Femur (tissue), 1 donor: ENCODE measurements around the gene MAN1C1.

Experiments
- DNase-seq: peaks from one replicate; pipeline ENCODE4 v3.0.0-alpha.2; 2017

The MAN1C1 gene

DNA sequence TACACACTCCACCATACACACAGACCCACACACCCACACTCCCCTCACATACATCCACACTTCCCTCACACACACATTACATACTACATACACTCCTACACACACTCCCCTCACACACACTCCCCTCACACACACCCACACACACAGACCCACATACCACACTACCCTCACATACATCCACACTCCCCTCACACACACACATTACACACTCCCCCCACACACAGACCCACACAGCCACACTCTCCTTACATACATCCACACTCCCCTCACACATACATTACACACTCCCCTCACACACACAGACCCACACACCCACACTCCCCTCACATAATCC lies 150.8 kb downstream of the MAN1C1 start:
- no peak for DNase-seq

DNA sequence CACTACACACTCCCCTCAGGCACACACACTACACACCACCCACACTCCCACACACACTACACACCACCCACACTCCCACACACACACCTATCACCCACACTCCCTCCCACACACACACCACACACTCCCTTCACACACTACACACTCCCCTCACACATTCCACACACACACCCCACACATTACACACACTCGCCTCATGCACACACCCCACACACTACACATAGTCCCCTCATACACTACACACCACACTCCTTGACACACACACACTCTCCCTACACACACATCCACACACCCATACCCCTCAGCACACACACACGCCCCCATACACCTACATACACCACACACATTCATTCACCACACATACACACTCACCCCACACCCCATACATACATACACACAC lies 152.4 kb downstream of the MAN1C1 start:
- no peak for DNase-seq

DNA sequence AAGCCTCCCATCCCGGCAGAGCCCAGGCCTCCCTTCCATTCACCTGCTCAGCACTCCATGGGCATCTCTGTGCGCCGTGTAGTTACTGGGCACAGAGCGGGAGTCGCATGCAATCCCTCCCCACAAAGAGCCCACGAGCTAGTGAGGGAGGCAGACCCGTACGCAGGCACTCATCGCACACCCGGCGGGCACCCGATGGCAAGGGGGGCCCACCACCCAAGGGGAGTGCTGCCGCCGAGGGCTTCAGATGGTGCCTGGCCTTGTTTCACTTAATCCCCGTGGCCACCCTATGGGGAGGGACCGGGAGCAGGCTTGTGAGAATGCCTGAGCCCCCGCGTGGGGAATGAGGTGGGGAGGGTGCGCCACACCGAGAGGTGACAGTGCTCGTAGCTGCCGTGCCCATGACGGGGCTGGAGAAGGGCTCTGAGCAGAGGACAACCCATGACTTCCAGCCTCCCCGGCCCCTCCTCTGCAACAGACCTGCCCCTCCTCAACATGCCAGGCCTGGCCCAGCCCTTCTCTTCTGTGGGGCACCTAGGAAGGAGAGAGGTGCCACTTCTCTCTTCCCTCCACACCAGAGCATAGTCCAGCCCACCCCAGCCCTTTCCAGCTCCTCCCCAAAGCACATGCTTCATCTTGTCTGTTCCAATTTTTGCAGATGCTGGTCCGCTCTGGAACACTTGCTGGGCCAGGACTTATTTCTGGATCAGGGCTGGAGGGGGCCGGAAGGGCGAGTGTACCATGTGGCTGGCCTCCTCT lies 153.2 kb downstream of the MAN1C1 start:
- no peak for DNase-seq

DNA sequence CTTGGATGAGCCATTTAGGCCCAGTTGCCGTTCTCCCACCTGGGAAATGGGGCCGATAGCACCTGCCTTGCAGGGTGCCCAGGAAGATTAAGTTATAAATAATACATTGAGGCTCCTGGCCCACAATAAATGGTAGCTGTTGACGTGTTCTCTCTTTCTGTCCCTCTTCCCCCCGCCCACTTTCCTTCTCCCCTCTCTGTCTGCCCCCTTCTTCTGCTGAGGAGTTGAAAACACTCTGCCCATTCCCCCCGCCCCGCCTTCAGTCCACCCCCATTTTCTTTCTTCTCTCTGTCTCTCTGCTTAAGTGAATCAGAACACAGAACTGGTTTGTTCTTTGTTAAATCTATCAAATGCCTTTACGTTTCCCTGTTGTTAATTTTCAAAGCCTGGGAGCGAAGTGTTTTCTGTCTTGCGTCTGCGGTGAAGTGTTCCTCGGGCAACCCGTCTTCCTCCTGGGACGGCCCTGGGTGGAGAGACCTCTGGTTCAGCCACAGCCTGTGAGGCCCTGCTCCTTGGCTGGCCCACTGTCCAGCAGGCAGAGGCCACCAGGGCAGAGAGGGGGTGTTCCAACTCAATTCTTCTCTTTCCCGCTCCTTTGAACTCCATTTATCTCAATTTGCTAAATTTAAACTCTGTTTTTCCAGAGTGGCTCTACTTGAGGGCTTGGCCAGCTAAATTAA lies 154.1 kb downstream of the MAN1C1 start:
- peak; percentile 48 for DNase-seq

DNA sequence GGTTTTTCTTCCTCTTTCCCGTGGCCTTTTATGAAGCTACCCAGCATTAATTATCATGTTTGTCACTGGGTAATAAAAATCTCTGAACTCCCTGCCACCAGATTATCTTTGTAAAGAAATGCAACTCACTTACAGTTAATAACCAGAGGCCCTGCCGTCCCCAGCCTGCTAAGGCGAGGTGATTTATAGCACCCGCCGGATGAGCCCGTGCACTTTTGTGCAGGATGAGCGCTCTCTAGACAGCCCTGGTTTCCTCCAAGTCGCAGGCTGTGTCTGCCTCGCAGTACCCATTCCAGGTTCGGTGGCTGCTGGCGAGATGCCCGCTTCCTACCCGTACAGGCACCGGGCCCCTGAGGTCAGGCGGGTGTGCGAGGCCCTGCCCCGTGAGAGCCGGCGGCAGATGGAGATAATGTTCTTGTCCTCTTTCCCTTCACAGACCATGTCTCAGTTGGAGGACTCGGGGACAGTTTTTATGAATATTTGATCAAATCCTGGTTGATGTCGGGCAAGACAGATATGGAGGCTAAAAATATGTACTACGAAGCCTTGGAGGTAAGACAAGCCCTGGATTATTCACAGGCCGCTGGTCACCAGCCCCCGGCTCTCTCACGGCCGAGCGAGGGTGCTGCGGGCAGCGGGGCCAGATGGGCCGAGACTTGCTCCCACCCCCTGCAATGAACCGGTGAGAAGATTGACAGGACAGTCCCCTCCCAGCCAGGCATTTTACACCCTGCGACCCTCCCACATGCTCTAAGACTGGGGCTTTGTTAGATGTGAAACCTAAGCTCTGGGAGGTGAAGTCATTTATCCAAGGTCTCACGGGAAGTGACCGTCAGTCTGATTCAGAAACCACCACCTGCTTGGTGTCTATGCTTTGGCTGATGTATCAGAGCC lies 154.9 kb downstream of the MAN1C1 start:
- DNase-seq = peak; percentile 65

GRCh38 chr1:25772164-25772563 lies 155.6 kb downstream of the MAN1C1 start:
- DNase-seq = no peak

GRCh38 chr1:25772692-25773245 lies 156.2 kb downstream of the MAN1C1 start:
- DNase-seq = no peak

DNA sequence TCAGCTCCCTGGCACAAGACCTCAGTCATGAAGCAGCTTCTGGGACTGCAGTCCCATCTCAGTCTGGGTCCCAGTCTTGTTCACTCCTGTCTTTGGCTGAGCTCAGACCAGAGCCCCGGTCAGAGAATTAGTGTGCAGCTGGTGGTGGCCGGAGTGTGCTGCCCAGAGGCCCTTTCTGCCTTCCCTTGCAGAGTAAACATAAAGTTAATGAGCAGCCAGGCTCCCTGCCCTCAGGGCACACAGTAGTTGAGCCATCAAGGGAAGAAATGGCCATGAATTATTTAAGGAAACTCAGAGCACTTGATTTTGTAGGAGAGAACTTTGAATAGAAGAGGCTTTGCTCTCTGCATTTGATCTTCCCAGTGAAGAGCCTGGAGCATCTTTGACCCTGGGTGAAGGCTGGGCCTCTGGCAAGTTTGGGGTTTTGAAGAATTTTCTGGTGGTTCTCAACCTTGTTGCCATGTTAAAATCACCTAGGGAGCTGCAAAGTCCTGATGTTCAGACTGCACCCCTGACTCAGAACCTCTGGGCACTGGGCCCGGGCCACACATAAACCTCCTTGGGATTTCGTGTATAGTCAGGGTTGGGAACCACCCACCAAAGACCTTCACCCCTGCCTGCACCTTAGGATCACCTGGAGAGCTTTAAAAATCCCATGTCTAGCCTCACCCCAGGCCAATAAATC lies 157.0 kb downstream of the MAN1C1 start:
- DNase-seq = no peak

- no peak for DNase-seq
These were observed 157.7 kb downstream of the MAN1C1 start for GRCh38 chr1:25774206-25774803.

- DNase-seq = no peak
These were observed 158.6 kb downstream of the MAN1C1 start for GRCh38 chr1:25774921-25775771.

DNA sequence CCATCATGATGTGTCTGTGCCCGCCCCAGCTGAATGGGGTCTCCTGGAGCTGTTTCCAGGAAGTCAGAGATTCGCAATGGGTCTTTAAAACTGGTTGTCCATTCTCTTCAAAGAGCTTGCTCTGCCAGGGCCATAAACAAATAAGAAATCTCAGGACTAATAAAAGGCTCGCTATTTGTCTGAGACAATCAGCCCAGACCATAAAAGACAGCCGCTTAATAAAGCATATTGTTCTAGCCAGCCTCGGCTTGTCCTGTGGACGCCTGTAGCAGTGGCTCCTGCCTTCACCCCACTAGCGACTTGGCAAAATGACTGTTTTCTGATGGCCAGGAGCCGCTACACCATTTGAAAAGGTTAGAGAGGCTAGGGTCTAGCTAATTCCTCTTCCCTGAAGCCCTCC lies 162.8 kb downstream of the MAN1C1 start:
- DNase-seq = no peak

DNA sequence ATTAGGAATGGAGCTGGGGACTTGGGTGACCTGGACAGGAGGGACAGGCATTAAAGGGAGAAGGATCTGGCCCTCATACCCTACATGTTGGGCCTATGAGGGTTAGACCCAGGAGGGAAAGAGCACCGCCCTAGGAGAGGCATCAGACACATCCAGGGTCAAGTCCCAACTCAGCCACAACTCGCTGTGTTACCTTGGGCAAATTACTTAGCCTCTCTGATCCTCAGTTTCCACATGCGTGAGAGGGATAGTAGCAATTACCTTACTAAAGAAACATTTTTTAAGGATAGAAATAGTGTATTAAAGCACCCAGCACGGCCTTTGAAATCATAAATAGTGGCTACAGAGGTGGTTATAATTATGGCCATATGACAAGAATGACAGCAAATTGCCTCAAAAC lies 163.3 kb downstream of the MAN1C1 start:
- no peak for DNase-seq

DNA sequence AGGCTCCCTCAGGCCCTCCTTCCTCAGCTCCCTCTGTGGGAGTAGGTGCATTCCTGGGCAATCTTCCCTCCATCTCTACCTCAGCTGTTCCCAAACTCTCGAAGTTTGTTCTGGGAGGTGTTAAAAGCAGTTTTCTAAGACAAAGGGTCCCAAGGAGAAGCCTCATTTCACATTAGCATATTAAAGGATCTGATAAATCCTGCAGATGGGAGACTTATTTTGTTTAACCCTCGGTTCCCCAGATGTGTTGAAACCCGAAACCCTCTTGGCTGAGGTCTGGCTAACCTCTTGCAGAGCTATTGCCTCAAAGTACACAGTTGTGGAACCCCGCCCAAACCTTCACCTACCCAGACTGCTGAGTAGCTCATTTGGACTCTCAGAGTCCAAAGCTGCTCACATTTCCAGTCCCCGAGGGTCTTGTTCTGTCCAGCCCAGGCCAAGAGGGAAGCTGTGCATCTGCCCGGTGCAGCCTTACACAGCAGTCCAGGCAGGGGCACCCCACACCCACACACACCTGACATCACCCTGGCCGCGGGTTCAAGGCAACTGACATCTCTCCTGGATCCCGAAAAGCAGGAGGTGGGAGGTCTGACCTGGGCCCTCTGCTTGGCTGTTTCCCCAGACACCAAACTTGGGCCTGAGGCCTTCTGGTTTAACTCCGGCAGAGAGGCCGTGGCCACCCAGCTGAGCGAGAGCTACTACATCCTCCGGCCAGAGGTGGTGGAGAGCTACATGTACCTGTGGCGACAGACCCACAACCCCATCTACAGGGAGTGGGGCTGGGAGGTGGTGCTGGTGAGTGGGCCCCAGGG lies 163.9 kb downstream of the MAN1C1 start:
- DNase-seq = no peak

DNA sequence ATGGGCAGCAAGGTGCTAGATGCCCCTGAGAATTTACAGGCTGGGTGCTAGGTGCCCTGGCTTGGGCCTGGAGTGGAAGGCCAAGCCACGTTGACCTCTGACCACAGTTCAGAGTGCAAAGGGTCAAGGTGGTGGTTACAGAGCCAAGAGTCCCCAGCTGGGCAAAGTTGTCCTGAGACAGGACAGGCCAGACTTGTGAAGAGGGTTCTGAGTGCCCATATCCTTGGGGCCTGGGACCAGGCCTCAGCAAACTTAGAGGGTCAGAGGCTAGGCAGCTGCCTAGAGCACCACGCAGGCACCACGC lies 164.5 kb downstream of the MAN1C1 start:
- DNase-seq = no peak

GRCh38 chr1:25782608-25783201 lies 166.1 kb downstream of the MAN1C1 start:
- DNase-seq = no peak

- no peak for DNase-seq
These were observed 168.0 kb downstream of the MAN1C1 start for GRCh38 chr1:25784575-25785051.

- no peak for DNase-seq
These were observed 168.9 kb downstream of the MAN1C1 start for GRCh38 chr1:25785333-25786067.

DNA sequence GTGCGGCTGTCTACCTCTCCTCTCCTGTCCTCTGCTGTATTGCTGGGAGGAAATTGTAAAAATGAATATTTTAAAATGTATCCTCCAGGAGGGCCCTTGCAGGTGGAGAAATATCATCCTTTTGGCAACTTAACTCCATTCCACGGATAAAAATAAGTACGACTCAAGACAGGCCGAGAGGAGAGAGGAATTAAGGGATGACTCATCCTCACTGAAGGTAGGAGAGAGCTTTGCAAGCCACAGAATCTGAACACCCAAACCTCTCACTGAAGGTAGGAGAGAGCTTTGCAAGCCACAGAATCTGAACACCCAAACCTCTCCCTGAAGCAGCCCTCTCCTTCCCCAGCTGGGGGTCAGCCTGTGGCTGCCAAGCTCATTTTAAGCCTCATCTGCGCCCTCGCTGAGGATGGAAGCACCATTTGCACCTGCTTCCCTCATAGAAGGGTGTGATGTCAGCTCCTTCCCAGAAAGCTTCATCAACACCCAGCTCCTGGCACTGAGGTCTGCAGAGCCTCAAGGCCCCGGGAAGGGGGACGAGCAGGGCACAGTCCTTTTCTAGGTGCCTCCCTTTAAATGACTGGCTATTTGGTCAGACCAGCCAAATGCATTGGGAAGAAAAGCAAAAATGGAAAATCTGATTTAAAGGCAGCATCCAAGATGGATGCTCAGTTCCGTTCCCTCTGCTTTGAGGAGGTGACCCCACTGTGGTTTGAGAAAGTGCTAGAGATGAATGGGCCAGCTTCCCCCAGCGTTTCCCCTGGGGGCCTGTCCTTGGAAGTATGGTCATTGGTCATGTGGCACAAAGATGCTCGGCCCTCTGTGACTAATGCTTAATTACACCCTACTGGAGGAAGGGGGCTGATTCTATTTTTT lies 170.5 kb downstream of the MAN1C1 start:
- DNase-seq = no peak
